Brain microvascular endothelial cell (primary cell): ENCODE measurements around the gene ATP8B2.
"Not testable (repeated sequence)": the region's sequence is repeated elsewhere in the genome, so short reads cannot be mapped to it uniquely, and the experiment has no call there.

Experiments
- DNase-seq: peaks from one replicate; pipeline ENCODE4 v3.0.0-alpha.2; 2020
- H3K27ac ChIP-seq: fragments of 250-450 bp; sonication (Bioruptor Pico); 2 replicates; pipeline ENCODE4 v1.5.1; 2020; ENCODE audit warnings: mild to moderate bottlenecking, moderate library complexity
- H3K27me3 ChIP-seq: fragments of 250-450 bp; sonication (Bioruptor Pico); replicated peaks from 2 replicates; pipeline ENCODE4 v1.5.1; 2020; ENCODE audit warnings: mild to moderate bottlenecking
- H3K36me3 ChIP-seq: fragments of 250-450 bp; sonication (Bioruptor Pico); replicated peaks from 2 replicates; pipeline ENCODE4 v1.5.1; 2020; ENCODE audit warnings: mild to moderate bottlenecking
- H3K4me3 ChIP-seq: 2 replicates; pipeline ENCODE4 v1.5.1; 2011; ENCODE audit warnings: low read depth, mild to moderate bottlenecking, control low read depth, low read length, moderate library complexity
- CTCF ChIP-seq: IDR thresholded peaks from 2 replicates; pipeline ENCODE4 v1.5.1; 2011; ENCODE audit warnings: low read depth, mild to moderate bottlenecking, moderate library complexity, low read length, control low read depth, inconsistent platforms; ENCODE audit errors: missing control alignments
- in situ Hi-C: cut with HindIII; loops from 2 replicates; pipeline ENCODE4 v1.10.0; 2017; ENCODE audit warnings: low sequenced_read_pairs, low pct_ligation_motif_present

Gene ATP8B2

DNA sequence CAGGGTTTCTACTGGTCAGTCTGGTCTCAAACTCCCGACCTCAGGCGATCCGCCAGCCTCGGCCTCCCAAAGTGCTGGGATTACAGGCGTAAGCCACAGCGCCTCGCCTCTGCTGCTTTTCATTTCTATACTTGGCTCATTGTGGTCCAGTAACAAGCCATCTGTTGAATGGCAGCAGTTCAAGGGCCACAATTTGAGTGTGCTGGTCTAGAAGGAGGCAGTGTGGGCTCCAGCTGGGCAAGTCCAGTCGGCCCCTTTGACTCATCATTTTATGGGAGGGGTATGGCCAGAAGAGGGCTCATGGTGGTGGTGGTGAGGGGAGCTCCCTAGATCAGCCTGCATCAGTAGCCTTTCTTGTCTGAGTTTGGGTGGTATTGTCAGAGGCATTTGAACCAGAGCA, 33.2 kb downstream of the ATP8B2 start:
- no peak for TF ChIP-seq CTCF
- Histone ChIP-seq H3K36me3 (no peaks in the 10 kb centered on the region), H3K4me3 (no peak overlapping the region), H3K27me3 (no peaks in the 10 kb centered on the region), H3K27ac (no peak overlapping the region)
- no peak for DNase-seq
- in situ Hi-C loops = no loop called here

DNA sequence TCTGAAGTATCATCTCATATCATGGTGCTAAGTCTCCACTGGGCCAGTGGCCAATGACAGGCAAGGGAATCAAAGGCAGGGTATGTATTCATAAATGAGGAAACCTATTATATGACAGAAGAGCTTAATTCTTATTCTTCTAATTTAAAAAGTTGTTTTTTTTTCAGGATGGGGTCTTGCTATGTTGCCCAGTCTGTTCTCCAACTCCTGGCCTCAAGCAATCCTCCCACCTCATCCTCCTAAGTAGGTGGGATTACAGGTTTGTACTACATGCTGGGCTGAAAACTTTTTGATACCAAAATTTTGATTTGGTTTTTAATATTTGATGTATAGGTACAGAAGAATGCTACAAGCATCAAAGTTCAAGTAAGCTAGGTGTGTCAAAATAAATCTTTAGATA, 35.0 kb downstream of the ATP8B2 start:
- H3K4me3 ChIP-seq = no peak overlapping the region
- DNase-seq = no peak
- in situ Hi-C loops = no loop called here
- TF ChIP-seq CTCF = no peak
- H3K36me3 ChIP-seq = no peaks in the 10 kb centered on the region
- H3K27ac ChIP-seq = no peak overlapping the region
- no peaks in the 10 kb centered on the region for H3K27me3 ChIP-seq

DNA sequence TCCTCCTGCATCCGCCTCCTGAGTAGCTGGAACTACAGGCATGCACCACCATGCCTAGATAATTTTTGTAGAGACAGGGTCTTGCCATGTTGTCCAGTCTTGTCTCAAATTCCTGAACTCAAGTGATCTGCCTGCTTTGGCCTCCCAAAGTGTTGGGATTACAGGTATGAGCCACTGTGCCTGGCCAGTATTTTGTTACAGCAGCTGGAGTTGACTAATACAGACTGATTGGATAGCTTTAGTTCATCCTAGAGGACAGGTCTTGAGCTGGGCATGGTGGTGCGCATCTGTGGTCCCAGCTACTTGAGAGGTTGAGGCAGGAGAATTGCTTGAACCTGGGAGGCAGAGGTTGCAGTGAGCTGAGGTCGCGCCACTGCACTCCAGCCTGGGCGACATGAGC, 35.6 kb downstream of the ATP8B2 start:
- in situ Hi-C loops, DNase-seq, H3K36me3 ChIP-seq, H3K27me3 ChIP-seq, H3K27ac ChIP-seq, H3K4me3 ChIP-seq: not testable (repeated sequence)

- Histone ChIP-seq H3K4me3 (no peak overlapping the region), H3K27me3 (no peaks in the 10 kb centered on the region), H3K36me3 (no peaks in the 10 kb centered on the region), H3K27ac (no peak overlapping the region)
- DNase-seq = no peak
- TF ChIP-seq CTCF = no peak
- in situ Hi-C loops = no loop called here
Measured at GRCh38 chr1:154361357-154361756, 36.0 kb downstream of the ATP8B2 start.

- Histone ChIP-seq H3K27me3 (no peaks in the 10 kb centered on the region), H3K36me3 (no peaks in the 10 kb centered on the region), H3K27ac (no peak overlapping the region), H3K4me3 (no peak overlapping the region)
- TF ChIP-seq CTCF = no peak
- in situ Hi-C loops = no loop called here
- DNase-seq = no peak
Measured at GRCh38 chr1:154371436-154371835, 46.1 kb downstream of the ATP8B2 start.

DNA sequence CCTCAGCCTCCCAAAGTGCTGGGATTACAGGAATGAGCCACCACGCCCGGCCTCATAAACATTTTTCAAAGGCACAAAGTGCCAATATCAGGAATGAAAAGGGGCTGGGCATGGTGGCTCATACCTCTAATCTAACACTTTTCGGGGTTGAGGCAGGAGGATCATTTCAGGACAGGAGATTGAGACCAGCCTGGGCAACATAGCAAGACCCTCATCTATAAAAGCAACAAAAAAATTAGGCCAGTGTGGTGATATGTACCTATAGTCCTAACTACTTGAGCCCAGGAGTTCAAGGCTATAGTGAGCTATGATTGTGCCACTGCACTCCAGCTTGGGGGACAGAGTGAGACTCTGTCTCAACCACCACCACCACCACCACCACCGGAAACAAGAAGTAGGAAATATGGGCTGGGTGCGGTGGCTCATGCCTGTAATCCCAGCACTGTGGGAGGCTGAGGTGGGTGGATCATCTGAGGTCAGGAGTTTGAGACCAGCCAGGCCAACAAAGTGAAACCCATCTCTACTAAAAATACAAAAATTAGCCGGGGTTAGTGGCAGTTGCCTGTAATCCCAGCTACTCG, 48.5 kb downstream of the ATP8B2 start:
- H3K36me3 ChIP-seq, H3K27ac ChIP-seq, DNase-seq, in situ Hi-C loops, H3K27me3 ChIP-seq, H3K4me3 ChIP-seq: not testable (repeated sequence)

DNA sequence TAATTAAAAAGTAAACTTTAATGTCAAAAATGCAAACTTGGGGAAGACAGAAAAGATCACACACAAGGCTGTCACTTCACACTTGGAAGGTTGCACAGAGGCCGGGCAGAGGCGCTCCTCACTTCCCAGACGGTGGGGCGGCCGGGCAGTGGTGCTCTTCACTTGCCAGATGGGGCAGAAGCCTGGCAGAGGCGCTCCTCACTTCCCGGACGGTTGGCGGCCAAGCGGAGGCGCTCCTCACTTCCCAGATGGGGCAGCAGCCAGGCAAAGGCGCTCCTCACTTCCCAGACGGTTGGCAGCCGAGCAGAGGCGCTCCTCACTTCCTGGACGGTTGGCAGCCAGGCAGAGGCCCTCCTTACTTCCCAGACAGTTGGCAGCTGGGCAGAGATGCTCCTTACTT, 54.0 kb downstream of the ATP8B2 start:
- DNase-seq = no peak
- H3K36me3 ChIP-seq = no peaks in the 10 kb centered on the region
- H3K27ac ChIP-seq = no peak overlapping the region
- in situ Hi-C loops = no loop called here
- no peak for TF ChIP-seq CTCF
- H3K4me3 ChIP-seq = no peak overlapping the region
- no peaks in the 10 kb centered on the region for H3K27me3 ChIP-seq
